Neural cell (in vitro differentiated cells): ENCODE measurements around the gene C1QTNF8. TPM values are rescaled to one million over a fixed set of nuclear protein-coding genes. Genes with fewer than 3 reads are reported as not detected.

ENCODE experiments used
- H2AFZ ChIP-seq: fragments of 200-600, 300-800 bp; sonication (generic), shearing (Covaris generic); 2 replicates; pipeline ENCODE4 v1.6.0; 2014; ENCODE audit warnings: low read depth, mild to moderate bottlenecking, antibody characterized with exemption, low read length, moderate library complexity
- H3F3A ChIP-seq: fragments of 200-600 bp; shearing (Covaris generic); 2 replicates; pipeline ENCODE4 v1.6.1; 2016; ENCODE audit warnings: mild to moderate bottlenecking, moderate library complexity, mixed read lengths, antibody characterized with exemption, low read length; ENCODE audit not compliant: insufficient read depth, poor library complexity, severe bottlenecking
- H3K27ac ChIP-seq: fragments of 200-600, 300-800 bp; sonication (generic), shearing (Covaris generic); 2 replicates; pipeline ENCODE4 v1.5.1; 2014; ENCODE audit warnings: mild to moderate bottlenecking, low read length, moderate library complexity
- H3K27me3 ChIP-seq: fragments of 300-800, 200-600 bp; sonication (generic), shearing (Covaris generic); 2 replicates; pipeline ENCODE4 v1.6.0; 2014; ENCODE audit warnings: mild to moderate bottlenecking, low read depth, low read length, moderate library complexity; ENCODE audit not compliant: insufficient read depth
- H3K36me3 ChIP-seq: fragments of 300-800, 200-600 bp; sonication (generic), shearing (Covaris generic); 2 replicates; pipeline ENCODE4 v1.5.1; 2014; ENCODE audit warnings: mild to moderate bottlenecking, antibody characterized with exemption, low read length, moderate library complexity; ENCODE audit not compliant: insufficient read depth
- H3K4me2 ChIP-seq: fragments of 300-800, 200-600 bp; sonication (generic), shearing (Covaris generic); 2 replicates; pipeline ENCODE4 v1.6.0; 2014; ENCODE audit warnings: mild to moderate bottlenecking, low read length
- H3K4me3 ChIP-seq: fragments of 300-800, 200-600 bp; sonication (generic), shearing (Covaris generic); 2 replicates; pipeline ENCODE4 v1.5.1; 2014; ENCODE audit warnings: mild to moderate bottlenecking, low read length, moderate library complexity
- H3K79me2 ChIP-seq: fragments of 200-600 bp; shearing (Covaris generic); replicated peaks from 2 replicates; pipeline ENCODE4 v1.6.0; 2014; ENCODE audit warnings: mild to moderate bottlenecking, low read length, moderate library complexity; ENCODE audit not compliant: insufficient read depth
- H3K9ac ChIP-seq: fragments of 300-800, 200-600 bp; sonication (generic), shearing (Covaris generic); 2 replicates; pipeline ENCODE4 v1.6.1; 2016; ENCODE audit warnings: mild to moderate bottlenecking, low read length, mixed read lengths
- H3K9me2 ChIP-seq: fragments of 200-600 bp; shearing (Covaris generic); 2 replicates; pipeline ENCODE4 v1.6.1; 2016; ENCODE audit warnings: mild to moderate bottlenecking, low read length, mixed read lengths; ENCODE audit not compliant: insufficient read depth
- H3K9me3 ChIP-seq: fragments of 200-600, 300-800 bp; sonication (generic), shearing (Covaris generic); 2 replicates; pipeline ENCODE4 v1.6.1; 2016; ENCODE audit warnings: mild to moderate bottlenecking, mixed run types, low read length, moderate library complexity, mixed read lengths
- H4K20me1 ChIP-seq: fragments of 200-600 bp; shearing (Covaris generic); 2 replicates; pipeline ENCODE4 v1.6.1; 2016; ENCODE audit warnings: mild to moderate bottlenecking, mixed run types; ENCODE audit not compliant: insufficient read depth
- EP300 ChIP-seq: fragments of 450-650 bp; conservative IDR thresholded peaks from 2 replicates; pipeline ENCODE4 v1.6.1; 2014; ENCODE audit warnings: antibody characterized with exemption, mild to moderate bottlenecking, moderate library complexity; ENCODE audit not compliant: poor library complexity, severe bottlenecking
- EZH2 ChIP-seq: fragments of 200-600, 300-800 bp; shearing (Covaris generic), sonication (generic); IDR thresholded peaks from 2 replicates; pipeline ENCODE4 v1.6.1; 2014; ENCODE audit warnings: antibody characterized with exemption, low read length, borderline replicate concordance, mild to moderate bottlenecking; ENCODE audit not compliant: insufficient read depth, poor library complexity, severe bottlenecking
- MXI1 ChIP-seq: fragments of 450-650 bp; conservative IDR thresholded peaks from 2 replicates; pipeline ENCODE4 v1.6.1; 2014; ENCODE audit warnings: antibody characterized with exemption, mild to moderate bottlenecking; ENCODE audit not compliant: poor library complexity, severe bottlenecking
- POLR2AphosphoS5 ChIP-seq: IDR thresholded peaks from 2 replicates; pipeline ENCODE4 v1.6.1; 2012
- RAD21 ChIP-seq: fragments of 450-650 bp; conservative IDR thresholded peaks from 2 replicates; pipeline ENCODE4 v1.6.1; 2014; ENCODE audit warnings: antibody characterized with exemption, mild to moderate bottlenecking, moderate library complexity
- SMC3 ChIP-seq: fragments of 450-650 bp; conservative IDR thresholded peaks from 2 replicates; pipeline ENCODE4 v1.6.1; 2014; ENCODE audit warnings: antibody characterized with exemption, mild to moderate bottlenecking, moderate library complexity; ENCODE audit not compliant: poor library complexity
- TAF1 ChIP-seq: IDR thresholded peaks from 2 replicates; pipeline ENCODE4 v1.6.1; 2012; ENCODE audit warnings: low read depth
- polyA plus RNA-seq: library from polyadenylated mRNA; depleted of rRNA; stranded (reverse); fragments of >200 nt; gene quantifications from 2 replicates; pipeline ENCODE4 v1.2.3, GENCODE V29; 2014
- TF ChIP-seq, protein P1 (sequence below): IDR thresholded peaks from 2 replicates; pipeline ENCODE4 v1.6.1; 2012; ENCODE audit warnings: borderline replicate concordance
- TF ChIP-seq, protein P2 (sequence below): fragments of 450-650 bp; IDR thresholded peaks from 2 replicates; pipeline ENCODE4 v1.5.1; 2014; ENCODE audit warnings: antibody characterized with exemption, mild to moderate bottlenecking, moderate library complexity; ENCODE audit not compliant: poor library complexity, severe bottlenecking

The C1QTNF8 gene
- polyA plus RNA-seq, 1 donor from 2014 or later = 0.79 TPM

DNA sequence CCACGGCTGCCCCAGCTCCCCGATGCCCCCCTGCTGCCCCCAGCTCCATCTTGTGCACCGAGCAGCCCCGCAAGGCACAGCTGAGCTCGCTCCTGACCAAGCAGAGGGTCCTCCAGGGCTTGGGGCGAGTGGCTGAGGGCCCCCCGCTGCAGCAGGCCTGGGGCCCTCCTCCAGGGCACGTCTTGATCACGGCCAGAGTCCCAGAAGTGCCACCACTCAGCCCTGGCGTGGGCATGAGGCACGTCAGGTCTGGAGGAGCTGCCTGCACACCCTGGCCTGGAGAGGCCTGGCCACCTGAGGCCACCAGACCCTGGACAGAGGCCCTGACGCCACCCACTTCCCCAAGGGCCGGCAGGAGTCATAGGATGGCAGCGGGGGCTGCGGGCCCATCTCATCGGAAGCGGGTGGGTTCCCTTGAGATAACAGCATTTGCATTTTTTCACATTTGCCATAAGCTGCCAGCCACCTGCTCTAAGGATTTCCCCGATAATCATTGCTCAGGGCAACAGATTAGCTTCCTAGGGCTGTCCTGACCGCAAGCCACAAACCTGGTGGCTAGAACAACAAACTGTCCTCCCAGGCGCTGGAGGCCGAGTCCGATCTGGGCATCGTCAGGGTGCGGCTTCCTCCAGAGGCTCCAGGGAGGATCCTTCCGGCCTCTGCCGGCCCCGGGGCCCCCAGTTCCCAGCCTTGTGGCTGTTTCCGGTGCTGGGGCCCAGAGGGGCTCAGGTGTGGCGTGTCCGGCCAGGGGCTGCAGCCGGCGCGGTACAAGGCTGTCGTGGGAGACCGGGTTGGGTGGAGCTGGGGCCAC, 23.9 kb upstream of the C1QTNF8 start:
- no peaks in the 10 kb centered on the region for H3K9me2 ChIP-seq
- H3K4me3 ChIP-seq = no peak overlapping the region
- H3K27me3 ChIP-seq = no peaks in the 10 kb centered on the region
- no peaks in the 10 kb centered on the region for H3F3A ChIP-seq
- TF ChIP-seq EP300 (no peak), MXI1 (no peak), POLR2AphosphoS5 (no peak), EZH2 (no peak), SMC3 (no peak), TAF1 (no peak), RAD21 (no peak)
- TF ChIP-seq, protein P1, sequence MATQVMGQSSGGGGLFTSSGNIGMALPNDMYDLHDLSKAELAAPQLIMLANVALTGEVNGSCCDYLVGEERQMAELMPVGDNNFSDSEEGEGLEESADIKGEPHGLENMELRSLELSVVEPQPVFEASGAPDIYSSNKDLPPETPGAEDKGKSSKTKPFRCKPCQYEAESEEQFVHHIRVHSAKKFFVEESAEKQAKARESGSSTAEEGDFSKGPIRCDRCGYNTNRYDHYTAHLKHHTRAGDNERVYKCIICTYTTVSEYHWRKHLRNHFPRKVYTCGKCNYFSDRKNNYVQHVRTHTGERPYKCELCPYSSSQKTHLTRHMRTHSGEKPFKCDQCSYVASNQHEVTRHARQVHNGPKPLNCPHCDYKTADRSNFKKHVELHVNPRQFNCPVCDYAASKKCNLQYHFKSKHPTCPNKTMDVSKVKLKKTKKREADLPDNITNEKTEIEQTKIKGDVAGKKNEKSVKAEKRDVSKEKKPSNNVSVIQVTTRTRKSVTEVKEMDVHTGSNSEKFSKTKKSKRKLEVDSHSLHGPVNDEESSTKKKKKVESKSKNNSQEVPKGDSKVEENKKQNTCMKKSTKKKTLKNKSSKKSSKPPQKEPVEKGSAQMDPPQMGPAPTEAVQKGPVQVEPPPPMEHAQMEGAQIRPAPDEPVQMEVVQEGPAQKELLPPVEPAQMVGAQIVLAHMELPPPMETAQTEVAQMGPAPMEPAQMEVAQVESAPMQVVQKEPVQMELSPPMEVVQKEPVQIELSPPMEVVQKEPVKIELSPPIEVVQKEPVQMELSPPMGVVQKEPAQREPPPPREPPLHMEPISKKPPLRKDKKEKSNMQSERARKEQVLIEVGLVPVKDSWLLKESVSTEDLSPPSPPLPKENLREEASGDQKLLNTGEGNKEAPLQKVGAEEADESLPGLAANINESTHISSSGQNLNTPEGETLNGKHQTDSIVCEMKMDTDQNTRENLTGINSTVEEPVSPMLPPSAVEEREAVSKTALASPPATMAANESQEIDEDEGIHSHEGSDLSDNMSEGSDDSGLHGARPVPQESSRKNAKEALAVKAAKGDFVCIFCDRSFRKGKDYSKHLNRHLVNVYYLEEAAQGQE = no peak
- TF ChIP-seq, protein P2, sequence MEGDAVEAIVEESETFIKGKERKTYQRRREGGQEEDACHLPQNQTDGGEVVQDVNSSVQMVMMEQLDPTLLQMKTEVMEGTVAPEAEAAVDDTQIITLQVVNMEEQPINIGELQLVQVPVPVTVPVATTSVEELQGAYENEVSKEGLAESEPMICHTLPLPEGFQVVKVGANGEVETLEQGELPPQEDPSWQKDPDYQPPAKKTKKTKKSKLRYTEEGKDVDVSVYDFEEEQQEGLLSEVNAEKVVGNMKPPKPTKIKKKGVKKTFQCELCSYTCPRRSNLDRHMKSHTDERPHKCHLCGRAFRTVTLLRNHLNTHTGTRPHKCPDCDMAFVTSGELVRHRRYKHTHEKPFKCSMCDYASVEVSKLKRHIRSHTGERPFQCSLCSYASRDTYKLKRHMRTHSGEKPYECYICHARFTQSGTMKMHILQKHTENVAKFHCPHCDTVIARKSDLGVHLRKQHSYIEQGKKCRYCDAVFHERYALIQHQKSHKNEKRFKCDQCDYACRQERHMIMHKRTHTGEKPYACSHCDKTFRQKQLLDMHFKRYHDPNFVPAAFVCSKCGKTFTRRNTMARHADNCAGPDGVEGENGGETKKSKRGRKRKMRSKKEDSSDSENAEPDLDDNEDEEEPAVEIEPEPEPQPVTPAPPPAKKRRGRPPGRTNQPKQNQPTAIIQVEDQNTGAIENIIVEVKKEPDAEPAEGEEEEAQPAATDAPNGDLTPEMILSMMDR = no peak
- H3K79me2 ChIP-seq = no peaks in the 10 kb centered on the region
- H3K27ac ChIP-seq = no peak overlapping the region
- H3K36me3 ChIP-seq = no peaks in the 10 kb centered on the region
- H2AFZ ChIP-seq = no peak overlapping the region
- H3K4me2 ChIP-seq = no peak overlapping the region
- H3K9me3 ChIP-seq = no peaks in the 10 kb centered on the region
- no peaks in the 10 kb centered on the region for H4K20me1 ChIP-seq
- H3K9ac ChIP-seq = no peak overlapping the region

DNA sequence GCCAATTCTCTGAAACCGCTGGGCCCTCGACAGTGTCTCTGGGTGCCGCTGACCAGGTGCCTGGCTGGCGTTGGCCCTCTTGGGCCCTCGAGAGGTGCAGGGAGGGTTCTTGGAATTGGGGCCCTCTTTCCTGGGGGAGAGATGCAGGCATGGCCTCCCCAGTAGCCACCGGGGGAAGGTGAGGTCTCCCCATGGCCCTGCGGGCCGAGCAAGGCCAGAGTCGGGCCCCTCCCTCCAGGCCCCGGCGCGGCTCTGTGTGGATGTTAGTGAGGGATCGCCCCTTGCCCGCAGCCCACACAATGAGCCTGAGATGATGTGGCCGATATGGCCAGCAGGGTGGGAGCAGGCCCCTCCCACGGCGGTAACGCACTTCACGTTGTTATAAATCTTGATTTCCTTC, 23.1 kb upstream of the C1QTNF8 start:
- Histone ChIP-seq H4K20me1 (no peaks in the 10 kb centered on the region), H3K27ac (no peak overlapping the region), H3K9ac (no peak overlapping the region), H3K27me3 (no peaks in the 10 kb centered on the region), H3F3A (no peaks in the 10 kb centered on the region), H3K9me2 (no peaks in the 10 kb centered on the region), H3K9me3 (no peaks in the 10 kb centered on the region), H2AFZ (no peak overlapping the region), H3K79me2 (no peaks in the 10 kb centered on the region), H3K4me2 (no peak overlapping the region), H3K36me3 (no peaks in the 10 kb centered on the region), H3K4me3 (no peak overlapping the region)
- TF ChIP-seq EZH2 (no peak), POLR2AphosphoS5 (no peak), RAD21 (no peak), EP300 (no peak), MXI1 (no peak), TAF1 (no peak), SMC3 (no peak)
- TF ChIP-seq, protein P2 = no peak
- TF ChIP-seq, protein P1 = no peak
